SK-N-SH (cell line): Measurements from ENCODE around the gene AP3S1.

ENCODE experiments used
- CHD2 ChIP-seq: fragments of 150-350 bp; IDR thresholded peaks from 2 replicates; pipeline ENCODE4 v1.6.1; 2018; ENCODE audit warnings: low read length; ENCODE audit not compliant: partially characterized antibody
- CTCF ChIP-seq: fragments of 200-600 bp; sonication (generic); IDR thresholded peaks from 2 replicates; pipeline ENCODE4 v1.6.1; 2017; ENCODE audit warnings: antibody characterized with exemption, mild to moderate bottlenecking, moderate library complexity
- EZH2phosphoT487 ChIP-seq: fragments of 200-600 bp; sonication (generic); IDR thresholded peaks from 2 replicates; pipeline ENCODE4 v1.6.1; 2017; ENCODE audit warnings: low read depth, mixed run types, mild to moderate bottlenecking, antibody characterized with exemption, moderate library complexity, borderline replicate concordance
- IRF3 ChIP-seq: fragments of 150-350 bp; IDR thresholded peaks from 2 replicates; pipeline ENCODE4 v1.6.1; 2016; ENCODE audit warnings: mild to moderate bottlenecking, low read depth, low read length
- MAX ChIP-seq: IDR thresholded peaks from 2 replicates; pipeline ENCODE4 v1.4.0; 2012; ENCODE audit warnings: low read depth
- MXI1 ChIP-seq: IDR thresholded peaks from 2 replicates; pipeline ENCODE4 v1.6.1; 2012; ENCODE audit warnings: mild to moderate bottlenecking, low read depth, low read length, improper control_type of control experiment
- POLR2AphosphoS5 ChIP-seq: IDR thresholded peaks from 2 replicates; pipeline ENCODE4 v1.6.1; 2012; ENCODE audit warnings: low read depth, low read length
- REST ChIP-seq: IDR thresholded peaks from 2 replicates; pipeline ENCODE4 v1.6.1; 2012; ENCODE audit warnings: mild to moderate bottlenecking, low read depth, low read length, moderate library complexity
- YY1 ChIP-seq: IDR thresholded peaks from 2 replicates; pipeline ENCODE4 v1.4.0; 2012; ENCODE audit warnings: low read depth, mild to moderate bottlenecking

- no peak for TF ChIP-seq MAX
- TF ChIP-seq EZH2phosphoT487: no peak
- no peak for TF ChIP-seq CTCF
- no peak for TF ChIP-seq MXI1
- TF ChIP-seq POLR2AphosphoS5: no peak
- no peak for TF ChIP-seq IRF3
- TF ChIP-seq REST: peak; percentile 80
- TF ChIP-seq YY1: no peak
- TF ChIP-seq CHD2: no peak
Measured at GRCh38 chr5:115894342-115894741, 52.6 kb downstream of the AP3S1 start.
